Measurements from ENCODE around the gene PPFIA3.

PPFIA3 gene

DNA sequence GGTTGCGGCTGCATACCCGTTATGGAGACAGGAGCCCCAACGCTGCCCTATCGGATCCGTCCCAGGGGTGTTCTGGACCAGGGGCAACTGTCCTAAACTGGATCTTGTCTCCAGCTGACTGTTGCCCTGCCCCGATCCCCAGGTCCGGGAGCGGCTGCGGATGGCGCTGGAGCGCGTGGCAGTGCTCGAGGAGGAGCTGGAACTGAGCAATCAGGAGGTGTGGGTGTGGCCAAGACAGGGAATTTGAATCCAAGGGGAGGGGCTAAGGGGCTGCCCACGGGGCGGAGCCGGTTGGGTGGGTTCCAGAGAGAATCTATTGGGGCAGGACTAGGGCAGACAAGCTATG lies 9.9 kb downstream of the PPFIA3 start:
- H3K79me1 ChIP-seq (ENCODE audit: low read length), result no peaks in the 10 kb centered on the region
- no peaks in the 10 kb centered on the region for H3K36me3 ChIP-seq (ENCODE audit: control insufficient read depth, insufficient read depth, low read length)
- H3K4me2 ChIP-seq (ENCODE audit: low read length), result no peak overlapping the region
- no peaks in the 10 kb centered on the region for H3K79me2 ChIP-seq (ENCODE audit: control insufficient read depth, insufficient read depth, low read length)
- H3K27me3 ChIP-seq (ENCODE audit: insufficient read depth, low read length, poor library complexity), result no peaks in the 10 kb centered on the region
- H3K56ac ChIP-seq (ENCODE audit: low read length), result no peak overlapping the region
- H3K18ac ChIP-seq (ENCODE audit: low read length), result no peak overlapping the region
- no CpG with 5 or more reads among the region's 16 CpGs for WGBS (ENCODE audit: extremely low coverage, insufficient coverage, low lambda C conversion rate)
- H4K8ac ChIP-seq (ENCODE audit: low read depth, low read length), result no peak overlapping the region
- peak; percentile 31 for DNase-seq
- H3K27ac ChIP-seq (ENCODE audit: low read depth, low read length), result no peak overlapping the region
- H3K23ac ChIP-seq (ENCODE audit: low read length), result no peak overlapping the region
- no peak overlapping the region for H4K5ac ChIP-seq (ENCODE audit: low read length)
- H2BK120ac ChIP-seq (ENCODE audit: low read depth, low read length), result no peak overlapping the region
- H3K4me1 ChIP-seq (ENCODE audit: control insufficient read depth, low read depth, low read length), result no peaks in the 10 kb centered on the region
- no peak overlapping the region for H2AK5ac ChIP-seq (ENCODE audit: low read length)
- H3K4ac ChIP-seq (ENCODE audit: low read depth, low read length), result no peak overlapping the region
- no peak overlapping the region for H2BK5ac ChIP-seq (ENCODE audit: low read length)
- H3K9ac ChIP-seq (ENCODE audit: low read length), result no peak overlapping the region
- no peak overlapping the region for H2BK15ac ChIP-seq (replicated peaks; ENCODE audit: low read depth)
- no peak overlapping the region for H3K4me3 ChIP-seq (ENCODE audit: low read length)

DNA sequence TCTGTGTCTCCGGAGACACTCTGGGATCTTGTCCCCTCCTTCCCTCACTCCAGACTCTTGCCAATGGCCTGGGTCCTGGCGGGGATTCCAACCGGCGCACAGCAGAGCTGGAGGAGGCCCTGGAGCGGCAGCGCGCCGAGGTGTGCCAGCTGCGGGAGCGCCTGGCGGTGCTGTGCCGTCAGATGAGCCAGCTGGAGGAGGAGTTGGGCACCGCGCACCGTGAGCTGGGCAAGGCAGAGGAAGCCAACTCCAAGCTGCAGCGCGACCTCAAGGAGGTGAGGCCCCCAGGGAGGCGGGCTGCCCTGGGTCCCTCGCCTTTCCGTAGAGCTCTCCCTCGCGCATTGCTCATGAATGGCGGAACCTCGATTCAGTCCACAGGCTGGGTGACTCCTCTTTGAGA lies 11.0 kb downstream of the PPFIA3 start:
- H3K4me3 ChIP-seq (ENCODE audit: low read length), result no peak overlapping the region
- no peak overlapping the region for H3K23ac ChIP-seq (ENCODE audit: low read length)
- H3K27ac ChIP-seq (ENCODE audit: low read depth, low read length), result no peak overlapping the region
- H3K56ac ChIP-seq (ENCODE audit: low read length), result no peak overlapping the region
- no peak overlapping the region for H2BK5ac ChIP-seq (ENCODE audit: low read length)
- DNase-seq, result no peak
- H3K79me2 ChIP-seq (ENCODE audit: control insufficient read depth, insufficient read depth, low read length), result no peaks in the 10 kb centered on the region
- H3K18ac ChIP-seq (ENCODE audit: low read length), result no peak overlapping the region
- no peaks in the 10 kb centered on the region for H3K36me3 ChIP-seq (ENCODE audit: control insufficient read depth, insufficient read depth, low read length)
- H3K4ac ChIP-seq (ENCODE audit: low read depth, low read length), result no peak overlapping the region
- WGBS (ENCODE audit: extremely low coverage, insufficient coverage, low lambda C conversion rate), result no CpG with 5 or more reads among the region's 24 CpGs
- no peak overlapping the region for H4K8ac ChIP-seq (ENCODE audit: low read depth, low read length)
- no peak overlapping the region for H2BK120ac ChIP-seq (ENCODE audit: low read depth, low read length)
- H2BK15ac ChIP-seq (replicated peaks; ENCODE audit: low read depth), result no peak overlapping the region
- no peaks in the 10 kb centered on the region for H3K27me3 ChIP-seq (ENCODE audit: insufficient read depth, low read length, poor library complexity)
- H2AK5ac ChIP-seq (ENCODE audit: low read length), result no peak overlapping the region
- H3K4me1 ChIP-seq (ENCODE audit: control insufficient read depth, low read depth, low read length), result no peaks in the 10 kb centered on the region
- no peak overlapping the region for H3K9ac ChIP-seq (ENCODE audit: low read length)
- H3K4me2 ChIP-seq (ENCODE audit: low read length), result no peak overlapping the region
- H3K79me1 ChIP-seq (ENCODE audit: low read length), result no peaks in the 10 kb centered on the region
- no peak overlapping the region for H4K5ac ChIP-seq (ENCODE audit: low read length)

DNA sequence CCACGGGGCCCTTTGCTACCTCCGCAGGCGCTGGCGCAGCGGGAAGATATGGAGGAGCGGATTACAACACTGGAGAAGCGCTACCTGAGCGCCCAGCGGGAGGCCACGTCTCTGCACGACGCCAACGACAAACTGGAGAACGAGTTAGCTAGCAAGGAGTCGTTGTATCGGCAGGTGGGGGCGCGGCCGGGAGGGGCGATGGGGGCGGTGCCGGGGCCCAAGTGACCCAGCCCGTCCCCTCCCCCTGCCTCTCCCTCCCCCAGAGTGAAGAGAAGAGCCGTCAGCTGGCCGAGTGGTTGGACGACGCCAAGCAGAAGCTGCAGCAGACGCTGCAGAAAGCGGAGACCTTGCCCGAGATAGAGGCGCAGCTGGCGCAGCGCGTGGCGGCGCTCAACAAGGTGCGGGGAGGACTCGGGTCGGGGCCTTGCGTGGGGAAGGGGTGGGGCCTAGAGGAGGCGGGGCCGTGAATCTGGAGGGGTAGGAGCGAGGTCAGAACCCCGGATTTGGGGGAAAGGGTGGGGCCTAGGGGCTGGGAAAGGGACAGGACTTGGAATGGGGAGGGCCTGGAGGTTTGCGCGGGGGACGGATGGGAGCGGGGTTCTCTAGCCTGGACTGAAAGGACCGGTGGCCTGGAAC lies 13.7 kb downstream of the PPFIA3 start:
- Histone ChIP-seq H3K56ac (ENCODE audit: low read length) (no peak overlapping the region), H3K9ac (ENCODE audit: low read length) (no peak overlapping the region), H4K8ac (ENCODE audit: low read depth, low read length) (no peak overlapping the region), H3K79me1 (ENCODE audit: low read length) (no peaks in the 10 kb centered on the region), H3K4me2 (ENCODE audit: low read length) (no peak overlapping the region), H3K18ac (ENCODE audit: low read length) (no peak overlapping the region), H3K36me3 (ENCODE audit: control insufficient read depth, insufficient read depth, low read length) (no peaks in the 10 kb centered on the region), H3K23ac (ENCODE audit: low read length) (no peak overlapping the region), H3K4ac (ENCODE audit: low read depth, low read length) (no peak overlapping the region), H3K4me3 (ENCODE audit: low read length) (no peak overlapping the region), H2BK15ac (replicated peaks; ENCODE audit: low read depth) (no peak overlapping the region), H3K27ac (ENCODE audit: low read depth, low read length) (no peak overlapping the region), H2BK5ac (ENCODE audit: low read length) (no peak overlapping the region), H2AK5ac (ENCODE audit: low read length) (no peak overlapping the region), H3K4me1 (ENCODE audit: control insufficient read depth, low read depth, low read length) (no peaks in the 10 kb centered on the region), H3K79me2 (ENCODE audit: control insufficient read depth, insufficient read depth, low read length) (no peaks in the 10 kb centered on the region), H3K27me3 (ENCODE audit: insufficient read depth, low read length, poor library complexity) (no peaks in the 10 kb centered on the region), H4K5ac (ENCODE audit: low read length) (no peak overlapping the region), H2BK120ac (ENCODE audit: low read depth, low read length) (no peak overlapping the region)
- peak; percentile 43 for DNase-seq
- WGBS (ENCODE audit: extremely low coverage, insufficient coverage, low lambda C conversion rate), result no CpG with 5 or more reads among the region's 49 CpGs

DNA sequence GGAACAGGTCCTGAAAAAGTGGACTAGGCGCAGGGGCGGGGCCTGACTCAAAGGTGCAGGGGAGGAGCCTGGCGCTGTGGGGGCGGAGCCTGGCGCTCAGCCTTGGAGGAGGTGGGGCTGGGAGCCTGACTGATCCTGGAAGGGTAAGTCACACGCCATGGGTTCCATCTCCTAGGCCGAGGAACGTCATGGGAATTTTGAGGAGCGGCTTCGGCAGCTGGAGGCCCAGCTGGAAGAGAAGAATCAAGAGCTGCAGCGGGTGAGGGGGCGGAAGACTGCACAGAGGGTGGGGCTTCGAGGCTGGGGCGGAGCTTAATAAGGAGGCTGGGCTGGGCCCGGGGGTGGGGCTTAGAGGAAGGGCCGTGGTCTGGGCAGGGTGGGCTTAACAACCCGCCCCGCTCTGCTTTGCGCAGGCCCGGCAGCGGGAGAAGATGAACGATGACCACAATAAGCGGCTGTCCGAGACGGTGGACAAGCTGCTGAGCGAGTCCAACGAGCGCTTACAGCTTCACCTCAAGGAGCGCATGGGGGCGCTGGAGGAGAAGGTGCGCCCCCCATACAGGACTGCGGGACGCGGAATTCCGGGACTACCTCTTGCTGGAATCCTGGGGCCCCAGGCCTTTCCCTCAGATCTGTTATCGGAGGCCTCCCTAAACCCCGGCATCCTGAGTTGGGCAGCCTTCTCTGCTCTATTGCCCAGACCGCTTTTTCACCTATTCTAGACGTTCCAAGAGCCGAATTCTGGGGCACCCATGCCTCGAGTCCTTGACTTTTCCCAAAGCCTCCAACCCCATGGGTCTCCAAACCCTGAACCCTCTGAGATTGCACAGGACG lies 14.5 kb downstream of the PPFIA3 start:
- no peak overlapping the region for H4K5ac ChIP-seq (ENCODE audit: low read length)
- H3K79me1 ChIP-seq (ENCODE audit: low read length), result no peaks in the 10 kb centered on the region
- H3K9ac ChIP-seq (ENCODE audit: low read length), result no peak overlapping the region
- no peak overlapping the region for H2BK5ac ChIP-seq (ENCODE audit: low read length)
- H3K4me3 ChIP-seq (ENCODE audit: low read length), result no peak overlapping the region
- H3K18ac ChIP-seq (ENCODE audit: low read length), result no peak overlapping the region
- H2BK120ac ChIP-seq (ENCODE audit: low read depth, low read length), result no peak overlapping the region
- no peak overlapping the region for H3K23ac ChIP-seq (ENCODE audit: low read length)
- H3K27me3 ChIP-seq (ENCODE audit: insufficient read depth, low read length, poor library complexity), result no peaks in the 10 kb centered on the region
- no peak overlapping the region for H4K8ac ChIP-seq (ENCODE audit: low read depth, low read length)
- H3K36me3 ChIP-seq (ENCODE audit: control insufficient read depth, insufficient read depth, low read length), result no peaks in the 10 kb centered on the region
- H2AK5ac ChIP-seq (ENCODE audit: low read length), result no peak overlapping the region
- peak; percentile 48 for DNase-seq
- H2BK15ac ChIP-seq (replicated peaks; ENCODE audit: low read depth), result no peak overlapping the region
- H3K56ac ChIP-seq (ENCODE audit: low read length), result no peak overlapping the region
- no peak overlapping the region for H3K4ac ChIP-seq (ENCODE audit: low read depth, low read length)
- no peaks in the 10 kb centered on the region for H3K79me2 ChIP-seq (ENCODE audit: control insufficient read depth, insufficient read depth, low read length)
- H3K4me1 ChIP-seq (ENCODE audit: control insufficient read depth, low read depth, low read length), result no peaks in the 10 kb centered on the region
- no peak overlapping the region for H3K27ac ChIP-seq (ENCODE audit: low read depth, low read length)
- no CpG with 5 or more reads among the region's 42 CpGs for WGBS (ENCODE audit: extremely low coverage, insufficient coverage, low lambda C conversion rate)
- H3K4me2 ChIP-seq (ENCODE audit: low read length), result no peak overlapping the region

DNA sequence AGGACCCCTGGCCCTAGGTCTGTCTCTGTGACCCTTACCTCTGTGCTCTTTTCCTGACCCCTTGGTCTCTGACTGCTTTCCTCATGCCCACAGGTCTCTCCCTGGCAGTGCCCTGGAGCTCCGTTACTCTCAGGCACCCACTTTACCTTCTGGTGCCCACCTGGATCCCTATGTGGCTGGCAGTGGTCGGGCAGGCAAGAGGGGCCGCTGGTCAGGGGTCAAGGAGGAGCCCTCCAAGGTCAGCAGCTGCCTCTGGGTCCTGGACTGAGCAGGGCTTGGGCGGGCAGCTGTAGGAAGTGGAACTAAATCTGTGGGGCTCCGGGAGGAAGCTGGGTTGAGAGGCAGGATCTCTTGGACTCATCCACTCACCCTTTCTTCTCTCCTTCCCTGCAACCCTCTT lies 16.3 kb downstream of the PPFIA3 start:
- Histone ChIP-seq H3K4me1 (ENCODE audit: control insufficient read depth, low read depth, low read length) (no peaks in the 10 kb centered on the region), H2AK5ac (ENCODE audit: low read length) (no peak overlapping the region), H2BK5ac (ENCODE audit: low read length) (no peak overlapping the region), H3K79me2 (ENCODE audit: control insufficient read depth, insufficient read depth, low read length) (no peaks in the 10 kb centered on the region), H3K56ac (ENCODE audit: low read length) (no peak overlapping the region), H2BK15ac (replicated peaks; ENCODE audit: low read depth) (no peak overlapping the region), H3K4me2 (ENCODE audit: low read length) (no peak overlapping the region), H3K4me3 (ENCODE audit: low read length) (no peak overlapping the region), H3K9ac (ENCODE audit: low read length) (no peak overlapping the region), H4K5ac (ENCODE audit: low read length) (no peak overlapping the region), H3K18ac (ENCODE audit: low read length) (no peak overlapping the region), H3K79me1 (ENCODE audit: low read length) (no peaks in the 10 kb centered on the region), H3K36me3 (ENCODE audit: control insufficient read depth, insufficient read depth, low read length) (no peaks in the 10 kb centered on the region), H3K23ac (ENCODE audit: low read length) (no peak overlapping the region), H4K8ac (ENCODE audit: low read depth, low read length) (no peak overlapping the region), H3K4ac (ENCODE audit: low read depth, low read length) (no peak overlapping the region), H3K27ac (ENCODE audit: low read depth, low read length) (no peak overlapping the region), H2BK120ac (ENCODE audit: low read depth, low read length) (no peak overlapping the region), H3K27me3 (ENCODE audit: insufficient read depth, low read length, poor library complexity) (no peaks in the 10 kb centered on the region)
- WGBS (ENCODE audit: extremely low coverage, insufficient coverage, low lambda C conversion rate), result no CpG with 5 or more reads among the region's 5 CpGs
- DNase-seq, result no peak
